NCI-H748 treated with DMSO at 0.1 percent for 48 hours (cell line): ENCODE data around the gene RNF223.
"Not testable (repeated sequence)": the region's sequence is repeated elsewhere in the genome, so short reads cannot be mapped to it uniquely, and the experiment has no call there.

Experiments used
- DNase-seq: peaks from one replicate; lab custom pipeline; 2025; lab: John Stamatoyannopoulos, UW

RNF223 gene

DNA sequence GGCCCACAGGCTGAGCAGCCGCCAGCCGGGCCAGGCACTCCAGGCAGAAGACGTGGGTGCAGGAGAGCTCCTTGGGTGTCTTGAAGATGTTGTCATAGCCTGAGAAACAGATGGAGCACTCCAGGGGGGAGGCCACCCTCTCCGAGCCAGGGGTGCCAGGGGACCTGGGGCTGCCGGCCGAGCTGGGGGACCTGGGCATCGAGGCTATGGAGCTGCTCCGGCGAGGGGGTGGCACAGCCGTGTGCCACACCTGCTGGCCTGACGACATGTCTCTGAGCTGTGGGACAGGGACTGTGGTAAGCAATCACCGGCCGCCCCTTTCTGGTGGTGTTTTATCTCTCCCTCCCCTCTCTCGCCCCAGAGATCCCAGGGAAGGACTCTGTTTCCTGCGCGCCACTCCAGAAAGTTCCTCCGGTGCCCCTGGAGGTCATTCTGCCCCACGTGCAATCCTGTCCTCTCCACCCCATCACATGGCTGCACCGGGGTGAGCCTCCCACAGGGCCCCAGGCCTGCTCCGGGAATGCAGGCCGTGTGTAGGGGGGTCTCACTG is 1.7 kb downstream of the RNF223 start:
- no peak for DNase-seq

DNA sequence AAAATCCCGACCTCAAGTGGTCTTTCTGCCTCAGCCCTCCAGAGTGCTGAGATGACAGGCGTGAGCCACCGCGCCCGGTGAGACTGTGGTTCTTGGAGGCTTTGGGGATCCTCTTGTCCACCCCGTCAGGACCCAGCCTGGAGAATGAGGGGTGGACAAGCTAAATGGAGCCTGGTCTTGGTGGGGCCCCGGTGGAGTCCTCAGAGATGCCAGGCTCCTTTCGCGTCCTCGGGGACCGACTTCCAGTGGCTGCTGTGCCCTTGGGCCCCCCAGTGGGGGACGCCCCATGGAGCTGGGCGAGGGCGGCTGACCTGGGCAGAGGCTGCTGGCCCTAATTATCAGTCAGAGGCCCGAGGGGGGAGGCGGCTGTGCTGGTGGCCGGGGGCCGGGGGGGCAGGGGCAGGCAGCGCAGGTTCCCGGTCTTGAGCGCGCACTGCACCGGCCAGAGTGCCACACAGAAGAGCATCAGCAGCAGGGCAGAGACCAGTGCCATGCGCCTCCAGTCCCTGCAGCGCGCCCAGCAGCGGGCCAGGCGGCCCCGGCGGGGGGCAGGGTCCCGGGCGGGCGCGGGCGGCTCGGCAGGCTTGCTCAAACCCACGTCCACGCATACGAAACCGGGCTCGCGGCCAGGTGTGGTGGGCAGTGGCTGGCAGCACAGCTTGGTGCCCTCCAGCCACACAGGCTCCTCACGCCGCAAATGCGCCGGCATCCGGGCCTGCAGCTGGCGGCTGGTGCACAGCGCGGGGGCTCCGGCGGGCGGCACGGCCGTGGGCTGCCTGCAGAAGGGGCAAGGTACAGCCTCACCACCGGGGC is 2.4 kb downstream of the RNF223 start:
- DNase-seq: no peak

DNA sequence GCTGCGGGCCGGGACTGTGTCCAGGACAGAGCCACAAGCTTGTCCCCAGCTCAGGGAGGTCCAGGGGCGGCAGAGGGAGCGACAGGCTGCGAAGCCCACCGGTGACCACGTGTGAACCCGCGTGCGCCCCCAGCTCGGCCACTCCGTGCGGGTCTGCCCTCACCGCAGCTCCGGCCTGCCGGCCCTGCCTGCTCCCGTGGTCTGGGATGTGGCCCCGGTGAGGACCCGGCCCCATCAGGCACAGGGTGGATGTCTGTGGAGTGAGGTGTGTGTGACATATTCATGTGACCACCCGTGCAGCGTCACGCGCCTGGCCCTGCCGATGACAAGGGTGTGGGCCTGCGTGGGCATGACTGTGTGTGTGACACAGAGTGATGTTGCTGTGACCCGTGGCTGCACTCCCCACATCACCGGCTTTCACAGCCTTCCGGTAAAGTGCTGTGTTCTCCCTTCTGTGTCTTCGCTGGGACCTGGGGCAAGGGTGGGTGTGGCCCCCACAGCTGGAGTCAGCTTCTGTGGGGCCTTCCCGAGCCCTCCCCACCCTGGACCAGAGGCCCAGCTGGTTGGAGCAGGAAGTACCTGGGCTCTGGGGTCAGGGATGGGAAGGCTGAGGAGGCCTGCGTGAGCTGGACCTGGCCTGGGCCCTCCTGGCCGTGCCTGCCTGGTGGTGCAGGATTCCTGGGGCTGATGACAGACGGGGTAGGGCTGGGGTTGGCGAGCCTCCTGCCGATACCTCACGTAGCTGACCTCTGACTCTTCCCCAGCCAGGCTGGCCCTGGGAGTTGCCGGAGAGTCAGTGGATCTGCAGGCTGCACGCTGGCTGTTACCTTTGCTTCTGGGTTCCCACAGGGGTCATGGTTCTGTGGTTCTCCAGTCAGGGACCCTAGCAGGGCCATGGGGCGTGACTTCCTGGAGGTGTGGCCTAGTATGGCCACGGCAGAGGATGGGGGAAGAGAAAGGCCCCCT is 4.1 kb downstream of the RNF223 start:
- no peak for DNase-seq

GRCh38 chr1:1069056-1069710 is 4.9 kb downstream of the RNF223 start:
- DNase-seq: peak; percentile 82

DNA sequence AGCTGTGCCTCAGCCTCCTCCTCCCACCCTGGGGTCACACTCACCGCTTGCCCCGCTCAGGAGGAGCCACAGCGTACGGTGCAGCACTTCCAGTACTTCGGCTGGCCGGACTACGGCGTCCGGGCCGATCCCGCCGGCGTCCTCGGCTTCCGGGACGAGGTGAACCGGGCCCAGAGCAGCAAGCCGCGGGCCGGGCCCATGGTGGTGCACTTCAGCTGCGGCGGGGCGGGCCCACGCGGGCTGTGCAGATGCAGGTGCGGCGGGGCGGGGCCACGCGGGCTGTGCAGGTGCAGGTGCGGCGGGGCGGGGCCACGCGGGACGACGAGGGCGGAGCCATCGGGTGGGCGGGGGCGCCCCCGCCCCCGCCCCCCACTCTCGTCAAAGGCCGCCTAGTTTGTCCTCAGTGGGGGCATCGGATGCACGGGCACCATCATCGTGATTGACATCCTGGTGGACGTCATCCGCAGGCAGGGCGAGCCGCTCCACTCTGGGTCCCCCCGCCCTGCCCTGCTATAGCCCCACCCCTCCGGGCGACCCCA is 5.5 kb downstream of the RNF223 start:
- peak; percentile 27 for DNase-seq

DNA sequence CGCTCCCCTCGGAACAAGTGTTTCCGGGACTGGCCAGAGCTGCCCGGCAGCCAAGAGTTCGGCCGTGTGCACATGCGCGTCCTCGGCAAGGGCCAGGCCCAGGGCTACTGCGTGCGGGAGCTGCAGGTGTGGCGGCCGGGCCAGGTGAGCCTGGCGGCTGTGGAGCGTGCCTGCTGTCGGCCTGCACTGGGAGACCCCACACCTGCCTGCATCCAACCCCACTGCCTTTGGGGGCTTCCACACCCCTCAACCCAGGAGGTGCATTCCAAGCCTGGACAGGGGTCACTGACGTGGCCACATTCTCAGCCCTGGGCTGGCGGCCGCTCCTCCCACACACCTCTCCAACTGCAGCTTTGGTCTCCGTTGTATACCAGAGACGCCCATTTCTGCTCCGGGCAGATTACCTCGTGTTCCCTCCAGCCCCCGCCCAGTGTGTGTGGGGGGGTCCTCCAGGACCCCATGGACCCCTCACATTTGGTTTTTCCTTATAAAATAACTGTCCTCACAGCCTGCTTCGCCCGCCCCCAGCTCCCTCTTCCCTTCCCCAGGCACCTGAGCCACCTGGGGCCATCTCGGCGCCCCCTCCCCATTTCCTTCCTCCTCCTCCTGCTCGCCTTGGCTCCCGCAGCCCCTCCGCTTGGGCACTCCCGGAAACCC is 6.1 kb downstream of the RNF223 start:
- DNase-seq: no peak

DNA sequence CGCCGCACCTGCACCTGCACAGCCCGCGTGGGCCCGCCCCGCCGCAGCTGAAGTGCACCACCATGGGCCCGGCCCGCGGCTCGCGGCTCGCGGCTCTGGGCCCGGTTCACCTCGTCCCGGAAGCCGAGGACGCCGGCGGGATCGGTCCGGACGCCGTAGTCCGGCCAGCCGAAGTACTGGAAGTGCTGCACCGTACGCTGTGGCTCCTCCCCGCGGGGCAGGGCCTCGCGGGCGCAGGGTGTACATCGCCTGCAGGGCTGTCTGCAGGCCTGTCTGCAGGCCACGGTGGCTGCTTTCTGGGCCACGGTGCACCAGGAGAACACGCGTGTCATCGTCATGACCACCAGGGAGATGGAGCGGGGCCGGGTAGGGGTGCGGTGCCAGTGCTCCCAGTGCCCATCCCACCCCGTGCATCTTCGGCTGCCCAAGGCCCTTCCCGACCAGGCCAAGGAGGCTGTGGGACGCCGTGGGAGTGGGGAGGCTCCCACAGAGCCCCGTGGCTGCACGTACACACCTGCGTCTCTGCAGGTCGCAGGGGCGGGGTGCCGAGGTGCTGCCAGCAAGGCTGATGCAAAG is 6.7 kb downstream of the RNF223 start:
- no peak for DNase-seq

GRCh38 chr1:1066403-1067283 is 7.5 kb downstream of the RNF223 start:
- DNase-seq: no peak

DNA sequence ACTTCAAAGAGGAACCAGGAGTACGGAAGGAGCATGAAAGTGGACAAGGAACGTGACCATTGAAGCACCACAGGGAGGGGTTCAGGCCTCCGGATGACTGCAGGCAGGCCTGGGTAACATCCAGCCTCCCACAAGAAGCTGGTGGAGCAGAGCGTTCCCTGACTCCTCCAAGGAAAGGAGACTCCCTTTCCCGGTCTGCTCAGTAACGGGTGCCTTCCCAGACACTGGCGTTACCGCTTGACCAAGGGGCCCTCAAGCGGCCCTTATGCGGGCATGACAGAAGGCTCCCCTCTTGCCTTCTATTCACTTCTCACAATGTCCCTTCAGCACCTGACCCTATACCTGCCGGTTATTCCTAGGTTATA is 8.2 kb downstream of the RNF223 start:
- not testable (repeated sequence) for DNase-seq

GRCh38 chr1:1065265-1065939 is 8.7 kb downstream of the RNF223 start:
- no peak for DNase-seq

DNA sequence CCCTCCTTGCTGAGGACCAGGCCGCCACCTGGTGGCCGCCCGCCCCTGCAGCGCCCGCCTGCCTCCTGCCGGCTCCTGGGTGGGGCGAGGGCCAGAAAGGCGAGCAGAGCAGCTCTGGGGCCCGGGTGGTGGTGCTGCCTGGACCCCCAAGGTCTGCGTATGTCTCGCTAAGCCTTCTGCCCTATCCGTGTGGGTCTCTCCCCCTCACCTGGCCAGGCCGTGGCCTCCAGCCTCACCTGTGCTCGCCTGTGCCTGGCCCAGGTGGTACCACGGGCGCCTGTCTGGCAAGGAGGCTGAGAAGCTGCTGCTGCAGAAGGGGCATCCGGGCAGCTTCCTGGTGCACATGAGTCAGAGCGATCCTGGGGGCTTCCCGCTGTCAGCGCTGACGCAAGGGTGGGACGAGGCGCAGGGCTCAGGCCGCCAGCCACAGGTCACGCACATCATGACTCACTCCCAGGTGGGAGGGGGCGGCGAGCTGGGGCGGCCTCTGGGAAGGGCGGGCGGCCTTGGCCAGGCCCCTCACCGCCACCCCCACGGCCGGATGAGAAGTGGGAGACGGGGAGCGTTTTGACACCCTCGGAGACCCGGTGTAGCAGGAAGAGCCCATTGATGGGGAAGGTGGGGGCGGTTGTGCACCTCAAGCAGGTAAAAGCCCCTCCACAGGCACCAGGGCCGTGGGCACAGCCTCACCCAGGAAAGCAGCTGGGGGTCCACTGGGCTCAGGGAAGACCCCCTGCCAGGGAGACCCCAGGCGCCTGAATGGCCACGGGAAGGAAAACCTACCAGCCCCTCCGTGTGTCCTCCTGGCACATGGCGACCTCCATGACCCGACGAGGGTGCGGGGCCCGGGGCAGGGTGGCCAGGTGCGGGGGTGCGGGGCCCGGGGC is 9.9 kb downstream of the RNF223 start:
- DNase-seq: peak; percentile 11

DNA sequence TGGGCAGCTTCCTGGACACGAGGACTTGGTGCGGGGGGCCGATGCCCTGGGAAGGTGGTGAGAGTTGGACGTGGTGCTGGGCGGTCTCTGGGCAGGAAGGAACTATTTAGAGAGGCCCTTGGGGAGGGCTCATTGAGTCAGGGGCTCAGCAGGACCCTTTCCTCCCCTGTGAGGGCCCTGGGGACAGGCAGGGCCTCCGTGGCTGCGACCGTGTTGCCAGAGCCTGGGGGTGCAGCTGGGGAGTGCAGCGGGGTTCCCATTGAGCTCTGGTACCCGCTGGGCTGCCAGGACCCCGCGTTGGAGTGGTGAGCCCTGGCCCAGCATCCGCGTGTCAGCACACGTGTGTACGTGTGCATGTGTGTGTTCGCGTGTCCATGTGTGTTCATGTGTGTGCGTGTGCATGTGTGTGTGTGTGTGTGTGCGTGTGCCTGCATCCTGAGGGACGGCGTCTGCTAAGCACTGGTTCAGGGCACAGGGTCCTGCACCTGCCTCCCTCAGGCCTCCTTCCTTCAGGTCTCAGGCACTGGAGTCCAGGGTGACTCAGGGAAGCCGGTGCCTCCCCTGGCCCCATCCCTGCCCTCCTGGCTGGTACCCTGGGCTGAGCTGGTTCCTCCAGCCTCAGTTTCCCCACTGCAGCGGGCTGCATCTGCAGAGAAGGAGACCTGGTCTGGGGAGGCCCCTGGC is 10.7 kb downstream of the RNF223 start:
- DNase-seq: no peak

DNA sequence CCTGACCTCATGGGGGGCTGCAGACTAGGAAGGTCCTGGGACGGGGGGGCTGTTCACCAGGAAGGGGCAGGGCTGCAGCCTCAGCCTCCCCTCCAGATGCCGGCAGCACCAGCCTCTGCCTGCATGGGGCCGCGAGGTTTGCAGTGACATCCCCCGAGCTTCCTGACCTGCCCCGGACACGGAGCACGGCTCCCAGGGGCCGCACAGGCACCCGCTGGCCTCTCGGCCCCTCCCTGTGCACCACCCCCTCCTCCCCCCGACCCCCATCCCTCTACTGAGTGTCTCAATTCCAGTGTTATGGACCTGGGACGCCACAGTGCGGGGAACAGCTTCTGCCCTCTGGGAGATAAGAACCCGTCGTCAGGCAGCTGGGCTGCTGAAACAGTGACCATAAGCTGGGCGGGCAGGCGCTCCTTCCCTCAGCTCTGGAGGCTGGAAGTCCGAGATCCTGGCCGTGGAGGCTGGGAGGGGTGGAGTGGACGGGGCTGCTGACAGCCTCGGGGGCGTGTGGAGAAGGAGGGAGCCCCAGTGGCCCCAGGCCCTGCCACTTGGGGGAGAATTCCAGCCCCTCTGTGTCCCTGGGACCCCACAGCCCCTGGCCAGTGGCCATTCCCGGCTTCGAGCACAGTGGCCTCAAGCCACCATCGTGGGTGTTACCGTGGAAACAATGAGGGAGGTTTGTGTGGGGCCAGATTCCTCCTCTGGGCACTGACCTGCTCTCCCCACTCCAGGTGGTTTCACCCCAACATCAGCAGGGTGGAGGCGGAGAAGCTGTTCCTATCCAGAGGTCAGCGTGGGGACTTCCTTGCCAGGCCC is 11.6 kb downstream of the RNF223 start:
- DNase-seq: no peak

DNA sequence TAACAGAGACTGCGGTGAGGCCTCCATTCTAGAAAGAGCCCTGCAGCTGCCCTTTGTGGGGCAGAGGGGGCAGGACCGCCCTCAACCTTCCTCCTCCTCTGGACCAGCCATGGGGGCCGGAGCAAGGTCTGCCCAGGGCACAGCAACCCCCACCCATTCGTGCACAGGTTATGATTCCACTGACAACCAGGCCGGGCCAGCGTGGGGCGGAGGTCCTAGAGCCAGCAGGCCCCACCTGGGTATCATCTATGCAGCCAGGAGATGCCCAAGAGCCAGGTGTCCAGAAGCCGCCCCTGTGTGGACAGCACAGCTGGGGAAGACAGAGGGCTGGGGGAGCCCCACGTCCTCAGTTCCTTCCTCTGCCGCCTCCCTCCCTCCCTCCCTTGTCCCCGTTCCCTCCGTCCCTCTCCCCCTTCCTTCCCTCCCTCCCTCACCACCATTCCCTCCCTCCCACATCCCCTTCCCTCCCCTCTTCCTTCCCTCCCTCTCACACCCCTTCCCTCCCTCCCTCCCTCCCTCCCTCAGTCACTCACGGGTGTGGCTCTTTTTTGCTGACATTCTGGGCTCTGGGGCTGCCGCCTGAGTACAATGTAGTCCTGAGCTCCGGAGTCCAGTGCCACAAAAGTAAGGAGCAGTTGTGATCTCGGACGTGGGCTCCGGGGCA is 12.3 kb downstream of the RNF223 start:
- no peak for DNase-seq

DNA sequence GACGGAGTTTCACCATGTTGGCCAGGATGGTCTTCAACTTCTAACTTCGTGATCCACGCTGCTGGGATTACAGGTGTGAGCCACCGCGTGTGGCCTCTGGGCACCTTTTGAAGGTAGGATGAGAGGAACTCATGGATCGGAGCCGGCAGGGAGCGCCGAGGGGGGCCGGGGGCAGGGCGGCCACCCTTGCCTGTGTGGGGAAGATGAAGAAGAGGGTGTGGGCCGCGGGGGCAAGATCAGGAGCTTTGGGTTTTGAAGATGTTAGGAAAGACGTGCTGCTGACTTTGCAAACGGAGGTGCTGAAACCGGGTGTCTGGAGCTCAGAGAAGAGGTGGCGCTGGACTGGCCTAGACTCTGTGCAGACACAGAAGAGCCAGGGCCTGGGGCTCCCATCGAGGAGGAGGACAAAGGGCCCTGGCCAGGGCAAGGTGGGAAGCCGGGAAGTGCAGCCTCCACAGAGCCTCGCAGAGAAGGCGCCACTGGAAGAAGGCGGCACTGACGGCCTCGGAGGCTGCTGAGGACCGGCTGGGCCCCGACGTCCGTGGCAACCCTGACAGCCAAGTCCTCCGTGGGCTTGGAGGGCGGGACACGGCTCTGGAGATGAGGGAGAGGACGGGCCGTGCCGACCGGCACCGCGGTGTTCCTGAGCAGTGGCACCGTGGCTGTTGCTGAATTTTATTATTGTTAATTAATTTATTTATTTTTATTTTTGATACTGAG is 13.7 kb downstream of the RNF223 start:
- no peak for DNase-seq
